HG03457 (cell line): ENCODE measurements around the gene TMEM266.

Source experiments
- ATAC-seq: cut with Tn5 transposase; IDR thresholded peaks from one replicate; pipeline ENCODE4 v1.9.1; 2021; ENCODE audit warnings: moderate number of reproducible peaks; ENCODE audit not compliant: unreplicated experiment

The TMEM266 gene

GRCh38 chr15:76180321-76180720 lies 120.5 kb downstream of the TMEM266 start:
- no peak for ATAC-seq

DNA sequence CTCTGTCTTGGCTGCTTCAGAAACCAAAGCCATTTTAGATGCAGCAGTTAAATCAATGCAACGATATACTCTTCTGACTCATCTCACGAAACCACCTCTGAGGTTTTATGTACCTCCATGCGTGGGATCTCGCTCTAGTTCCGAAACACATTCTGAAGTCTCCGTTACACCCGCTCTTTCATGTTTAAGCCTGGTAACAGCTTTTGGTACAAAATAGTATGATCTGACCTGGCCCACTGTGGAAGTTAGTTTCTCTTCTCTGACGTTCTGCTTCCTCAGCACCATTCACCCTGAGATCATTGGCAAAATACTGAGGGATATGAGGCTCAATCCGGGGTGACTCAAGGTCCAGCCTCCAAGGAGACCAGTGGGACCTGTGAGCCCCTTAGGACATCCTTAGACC lies 121.9 kb downstream of the TMEM266 start:
- ATAC-seq: no peak

- no peak for ATAC-seq
Observed at GRCh38 chr15:76183930-76184649, 124.3 kb downstream of the TMEM266 start.

- no peak for ATAC-seq
Observed at GRCh38 chr15:76184650-76185035, 124.9 kb downstream of the TMEM266 start.

DNA sequence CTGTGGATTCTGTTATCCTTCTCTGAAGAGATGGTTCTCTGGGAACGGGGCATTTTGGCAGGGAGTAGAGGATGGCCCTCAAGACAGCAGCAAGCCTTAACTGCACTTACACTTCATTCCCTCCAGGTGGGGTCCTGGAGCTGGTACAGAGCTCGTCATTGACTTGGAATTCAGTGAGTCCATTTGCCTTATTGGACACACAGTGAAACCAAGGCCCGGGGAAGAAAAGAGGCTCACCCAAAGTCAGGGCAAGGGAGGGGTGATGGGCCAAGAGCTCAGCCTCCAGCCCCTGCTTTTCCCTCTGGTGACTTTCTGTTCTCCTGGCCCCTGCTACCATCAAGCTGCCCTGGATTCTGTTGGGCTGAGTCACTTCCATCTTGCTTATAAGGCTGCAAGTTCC lies 125.9 kb downstream of the TMEM266 start:
- no peak for ATAC-seq

- ATAC-seq: no peak
Observed at GRCh38 chr15:76187163-76187562, 127.4 kb downstream of the TMEM266 start.

GRCh38 chr15:76189106-76189505 lies 129.3 kb downstream of the TMEM266 start:
- ATAC-seq: no peak

- ATAC-seq: no peak
Observed at GRCh38 chr15:76190070-76190564, 130.3 kb downstream of the TMEM266 start.

GRCh38 chr15:76190751-76191538 lies 131.2 kb downstream of the TMEM266 start:
- peak; percentile 55 for ATAC-seq

DNA sequence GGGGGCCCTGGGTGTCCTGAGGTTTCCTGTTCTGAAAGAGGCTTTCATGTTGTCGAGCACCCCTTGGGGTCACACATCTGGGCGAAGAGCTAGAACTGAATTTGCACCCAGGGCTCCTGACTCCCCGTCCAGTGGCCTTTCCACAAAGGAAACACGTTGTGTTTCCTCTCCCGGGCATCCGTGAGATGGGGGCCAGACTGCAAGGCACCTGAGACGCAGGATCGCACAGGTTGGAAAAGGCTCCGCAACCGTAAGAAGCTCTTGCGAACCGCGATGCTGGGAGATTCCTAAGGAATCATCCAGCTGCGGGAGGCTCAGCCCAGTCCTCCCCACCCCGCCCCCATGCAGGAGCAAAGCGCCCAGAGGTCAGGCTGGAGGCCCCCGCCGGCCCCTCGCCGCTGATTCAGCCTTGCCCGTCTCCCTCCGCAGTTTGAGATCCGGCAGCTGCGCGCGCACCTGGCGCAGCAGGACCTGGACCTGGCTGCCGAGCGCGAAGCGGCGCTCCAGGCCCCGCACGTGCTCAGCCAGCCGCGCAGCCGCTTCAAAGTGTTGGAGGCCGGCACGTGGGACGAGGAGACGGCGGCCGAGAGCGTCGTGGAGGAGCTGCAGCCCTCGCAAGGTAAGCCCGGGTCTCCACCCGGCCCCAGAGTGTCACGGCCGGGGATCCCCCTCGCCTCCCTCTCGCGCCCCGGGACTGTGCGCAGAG lies 131.9 kb downstream of the TMEM266 start:
- ATAC-seq: no peak

DNA sequence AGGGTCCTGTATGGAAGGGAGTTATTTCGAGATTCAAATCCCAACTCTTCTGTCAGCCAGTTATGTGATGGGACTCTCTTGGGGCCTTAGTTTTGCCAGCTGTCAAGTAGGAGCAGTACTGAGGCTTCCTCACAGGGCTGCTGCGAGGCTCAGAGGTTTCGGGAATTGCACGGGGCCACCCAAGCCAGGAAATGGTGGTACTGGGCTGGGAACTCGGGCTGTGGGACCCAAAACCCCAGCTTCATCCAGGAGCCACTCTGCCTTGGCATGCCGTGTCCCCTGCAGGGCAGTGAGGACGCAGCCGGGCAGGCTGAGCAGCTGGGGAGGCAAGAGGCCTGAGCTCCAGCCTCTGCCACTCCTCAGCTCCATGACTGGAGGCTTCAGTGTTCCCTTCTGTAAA lies 132.9 kb downstream of the TMEM266 start:
- ATAC-seq: no peak

GRCh38 chr15:76193934-76194333 lies 134.1 kb downstream of the TMEM266 start:
- ATAC-seq: no peak

GRCh38 chr15:76195506-76196268 lies 135.9 kb downstream of the TMEM266 start:
- ATAC-seq: no peak

DNA sequence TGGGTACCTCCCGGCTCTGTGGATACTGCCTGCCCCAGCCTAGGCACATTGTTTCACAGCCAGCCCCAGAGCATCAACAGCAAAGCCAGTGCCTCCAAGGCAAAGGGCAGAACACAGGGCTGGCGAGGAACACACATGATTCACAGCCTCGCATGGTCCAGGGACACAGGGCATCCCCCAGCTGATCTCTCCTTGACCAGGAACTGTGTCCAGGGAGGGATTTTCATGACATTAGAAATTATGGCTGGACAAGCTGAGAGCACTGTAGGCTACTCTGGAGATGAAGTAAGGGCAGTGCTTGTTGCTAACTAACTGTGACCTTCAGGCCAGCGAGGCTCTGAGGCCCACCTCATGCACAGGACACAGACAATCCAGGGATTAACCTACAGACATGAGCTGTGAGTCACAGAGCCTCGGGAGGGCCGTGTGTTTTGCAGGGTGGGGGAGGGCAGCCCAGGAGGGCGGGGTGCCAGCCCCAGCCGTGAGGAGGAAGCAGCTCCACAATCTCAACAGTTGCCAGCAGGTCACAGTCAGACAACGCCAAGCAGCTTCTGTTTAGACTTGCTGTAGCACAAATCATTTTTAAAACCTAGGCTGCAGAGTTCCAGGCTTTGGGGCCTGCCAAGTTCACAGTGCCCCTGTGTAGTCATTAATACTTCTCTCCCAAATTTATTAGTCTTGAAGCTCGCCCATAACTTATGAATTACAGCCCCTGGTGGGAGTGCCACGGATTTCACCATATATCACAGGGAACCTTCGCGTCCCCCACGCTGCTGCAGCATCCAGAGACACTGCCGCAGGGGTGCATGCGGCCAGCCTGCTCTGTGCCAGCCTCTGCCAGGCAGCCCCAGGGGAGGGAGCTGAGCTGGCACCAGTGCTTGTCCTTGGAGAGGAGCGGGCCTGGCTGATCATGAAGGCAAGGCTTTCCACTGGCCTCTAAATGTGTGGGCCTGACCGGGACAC lies 136.8 kb downstream of the TMEM266 start:
- ATAC-seq: no peak

- no peak for ATAC-seq
Observed at GRCh38 chr15:76197703-76198455, 138.1 kb downstream of the TMEM266 start.

DNA sequence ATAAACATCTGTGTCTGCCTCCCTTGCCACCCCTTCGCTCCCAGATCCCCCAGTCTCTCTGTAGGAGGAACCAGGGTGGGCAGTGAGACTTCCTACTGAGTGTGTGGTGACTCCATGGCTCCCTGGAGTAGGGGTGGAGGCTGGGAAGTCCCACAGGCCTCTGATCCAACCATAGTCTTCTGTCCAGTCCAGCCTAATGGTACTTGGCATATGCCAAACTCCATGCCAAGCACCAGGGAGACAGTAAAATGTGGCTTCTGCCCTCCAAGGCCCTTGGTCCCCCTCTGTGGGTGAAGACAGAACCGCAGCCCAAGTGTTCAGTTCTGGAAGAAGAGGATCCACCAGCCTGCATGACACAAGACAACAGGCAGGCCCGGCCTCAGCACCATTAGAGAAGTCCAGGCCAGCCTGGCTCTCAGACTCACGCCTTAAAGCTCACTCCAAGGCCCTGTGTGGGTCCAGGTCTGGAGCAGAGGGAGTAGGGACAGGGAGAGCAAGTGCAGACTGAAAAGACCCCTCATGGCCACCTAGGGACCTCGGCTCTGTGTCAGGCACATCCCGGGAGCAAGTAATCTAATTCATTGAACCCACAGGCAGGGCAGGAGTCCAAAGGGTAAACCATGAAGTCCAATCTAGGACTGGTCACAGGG lies 138.8 kb downstream of the TMEM266 start:
- ATAC-seq: no peak

DNA sequence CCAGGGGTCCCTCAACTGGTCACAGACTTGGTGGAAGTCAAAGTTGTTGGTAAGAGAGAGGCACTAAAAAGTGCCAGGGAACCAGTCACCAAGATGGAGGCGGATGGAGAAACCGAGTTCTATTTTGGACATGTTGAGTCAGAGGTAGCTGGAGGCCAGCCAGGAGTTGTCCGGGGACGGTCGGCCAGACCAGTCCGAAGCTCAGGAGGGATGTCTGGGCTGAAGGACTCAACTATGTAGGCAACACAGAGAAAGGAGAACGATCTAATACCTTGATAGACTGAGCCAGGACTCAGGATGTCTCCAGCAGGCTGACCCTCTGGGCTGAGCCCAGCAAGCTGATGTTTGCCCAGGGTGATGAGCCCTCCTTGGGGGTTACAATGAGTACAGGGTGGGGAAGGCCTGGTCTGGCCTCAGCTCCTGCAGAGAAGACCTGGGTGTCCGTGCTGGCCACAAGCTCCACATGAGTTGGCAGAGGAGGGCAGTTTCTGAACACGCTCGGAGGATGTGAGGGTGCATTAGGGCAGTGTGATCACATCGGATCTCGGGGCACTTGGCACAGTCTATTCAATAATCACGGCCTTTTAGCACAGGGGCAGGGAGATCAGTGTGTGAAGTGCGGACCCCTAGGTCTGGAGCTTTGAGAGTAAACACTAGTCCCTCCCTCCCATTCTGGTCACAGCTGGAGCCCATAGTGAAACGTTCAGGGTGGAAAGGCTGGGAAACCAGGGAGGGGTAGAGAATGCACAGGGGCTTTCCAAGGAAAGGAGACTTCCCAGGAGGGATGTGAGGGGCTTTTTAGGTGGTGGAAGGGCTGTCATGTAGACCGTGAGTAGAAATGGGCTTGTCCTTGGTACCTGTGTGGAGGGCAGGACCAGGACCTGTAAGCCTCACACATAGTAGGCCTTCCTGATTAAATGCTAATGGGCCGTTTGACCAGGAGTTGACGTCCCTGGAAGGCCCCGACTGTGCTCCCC lies 139.6 kb downstream of the TMEM266 start:
- ATAC-seq: no peak
